GM13976 (cell line): ENCODE data around the gene MTURN.
"Not testable (repeated sequence)": the region's sequence is repeated elsewhere in the genome, so short reads cannot be mapped to it uniquely, and the experiment has no call there.

Experiments
- DNase-seq: peaks from one replicate; pipeline ENCODE4 v3.0.0; 2012; ENCODE audit warnings: low spot score
- in situ Hi-C: fragments of 300-500 bp; cut with MboI; formaldehyde crosslinking; loops from one replicate; pipeline ENCODE4 v1.12.0; 2022; ENCODE audit warnings: low sequenced_read_pairs, mixed read lengths, inconsistent platforms; ENCODE audit not compliant: unreplicated experiment
- TF ChIP-seq, protein P1 (sequence below): IDR thresholded peaks from 2 replicates; pipeline ENCODE4 v1.5.1; 2012; ENCODE audit warnings: borderline replicate concordance, mild to moderate bottlenecking; ENCODE audit not compliant: insufficient read depth; ENCODE audit errors: extremely low read depth, missing control alignments, control extremely low read depth

MTURN gene

DNA sequence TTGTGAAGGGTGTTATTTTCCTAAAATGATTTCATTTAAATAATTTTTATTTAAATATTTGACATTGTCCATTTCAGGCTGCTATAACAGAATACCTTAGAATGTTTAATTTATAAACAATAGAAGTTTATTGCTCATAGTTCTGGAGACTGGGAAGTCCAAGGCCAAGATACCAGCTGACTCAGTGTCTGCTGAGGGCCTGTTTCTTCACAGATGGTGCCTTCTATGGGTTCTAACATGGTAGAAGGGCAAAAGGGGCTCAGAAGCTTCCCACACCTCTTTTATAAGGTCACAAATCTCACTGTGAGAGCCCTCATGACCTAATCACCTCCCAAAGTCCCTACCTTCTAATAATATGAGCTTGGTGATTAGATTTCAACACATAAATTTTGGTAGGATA is 50.7 kb downstream of the MTURN start:
- in situ Hi-C loops: no loop called here
- DNase-seq: no peak
- TF ChIP-seq, protein P1, sequence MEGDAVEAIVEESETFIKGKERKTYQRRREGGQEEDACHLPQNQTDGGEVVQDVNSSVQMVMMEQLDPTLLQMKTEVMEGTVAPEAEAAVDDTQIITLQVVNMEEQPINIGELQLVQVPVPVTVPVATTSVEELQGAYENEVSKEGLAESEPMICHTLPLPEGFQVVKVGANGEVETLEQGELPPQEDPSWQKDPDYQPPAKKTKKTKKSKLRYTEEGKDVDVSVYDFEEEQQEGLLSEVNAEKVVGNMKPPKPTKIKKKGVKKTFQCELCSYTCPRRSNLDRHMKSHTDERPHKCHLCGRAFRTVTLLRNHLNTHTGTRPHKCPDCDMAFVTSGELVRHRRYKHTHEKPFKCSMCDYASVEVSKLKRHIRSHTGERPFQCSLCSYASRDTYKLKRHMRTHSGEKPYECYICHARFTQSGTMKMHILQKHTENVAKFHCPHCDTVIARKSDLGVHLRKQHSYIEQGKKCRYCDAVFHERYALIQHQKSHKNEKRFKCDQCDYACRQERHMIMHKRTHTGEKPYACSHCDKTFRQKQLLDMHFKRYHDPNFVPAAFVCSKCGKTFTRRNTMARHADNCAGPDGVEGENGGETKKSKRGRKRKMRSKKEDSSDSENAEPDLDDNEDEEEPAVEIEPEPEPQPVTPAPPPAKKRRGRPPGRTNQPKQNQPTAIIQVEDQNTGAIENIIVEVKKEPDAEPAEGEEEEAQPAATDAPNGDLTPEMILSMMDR: no peak

DNA sequence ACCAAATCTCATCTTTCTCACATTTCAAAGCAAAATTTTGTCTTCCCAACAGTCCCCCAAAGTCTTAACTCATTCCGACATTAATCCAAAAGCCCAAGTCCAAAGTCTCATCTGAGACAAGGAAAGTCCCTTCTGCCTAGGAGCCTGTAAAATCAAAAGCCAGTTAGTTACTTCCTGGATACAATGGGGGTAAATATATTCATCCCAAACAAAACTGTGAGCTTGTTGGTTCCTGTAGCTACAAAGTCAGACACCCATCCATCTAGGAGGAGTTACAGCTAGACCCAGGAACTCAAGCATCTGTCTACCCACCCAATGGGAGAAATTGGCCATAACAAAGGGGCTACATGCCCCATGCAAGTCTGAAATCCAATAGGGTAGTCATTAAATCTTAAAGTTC is 51.9 kb downstream of the MTURN start:
- in situ Hi-C loops: no loop called here
- TF ChIP-seq, protein P1: no peak

DNA sequence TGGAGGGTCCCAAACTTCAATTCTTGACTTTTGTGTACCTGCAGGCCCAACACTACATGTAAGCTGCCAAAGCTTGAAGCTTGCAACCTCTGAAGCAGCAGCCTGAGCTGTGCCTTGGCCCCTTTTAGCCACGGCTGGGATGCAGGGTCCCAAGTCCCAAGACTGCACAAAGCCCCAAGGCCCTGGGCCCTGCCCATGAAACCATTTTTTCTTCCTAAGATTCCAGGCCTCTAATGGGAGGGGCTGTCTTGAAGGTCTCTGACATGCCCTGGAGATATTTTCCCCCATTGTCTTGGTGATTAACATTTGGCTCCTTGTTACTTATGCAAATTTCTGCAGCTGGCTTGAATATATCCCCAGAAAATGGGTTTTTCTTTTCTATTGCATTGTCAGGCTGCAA is 52.7 kb downstream of the MTURN start:
- DNase-seq: no peak
- TF ChIP-seq, protein P1: no peak
- in situ Hi-C loops: no loop called here

More for the DNA sequence above, 51.9 kb downstream of the MTURN start:
- no peak for DNase-seq

DNA sequence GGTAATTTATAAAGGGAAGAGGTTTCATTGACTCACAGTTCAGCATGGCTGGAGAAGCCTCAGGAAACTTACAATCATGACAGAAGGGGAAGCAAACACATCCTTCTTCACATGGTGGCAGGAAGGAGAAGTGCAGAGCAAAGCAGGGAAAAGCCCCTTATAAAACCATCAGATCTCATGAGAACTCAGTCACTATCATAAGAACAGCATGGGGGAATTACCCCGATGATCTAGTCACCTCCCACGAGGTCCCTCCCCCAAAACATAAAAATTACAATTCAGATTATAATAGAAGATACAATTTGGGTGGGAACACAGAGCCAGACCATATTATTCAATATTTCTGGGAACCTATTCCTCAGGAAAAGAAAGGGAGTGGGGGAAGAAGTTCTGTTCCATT is 53.6 kb downstream of the MTURN start:
- in situ Hi-C loops, DNase-seq: not testable (repeated sequence)

DNA sequence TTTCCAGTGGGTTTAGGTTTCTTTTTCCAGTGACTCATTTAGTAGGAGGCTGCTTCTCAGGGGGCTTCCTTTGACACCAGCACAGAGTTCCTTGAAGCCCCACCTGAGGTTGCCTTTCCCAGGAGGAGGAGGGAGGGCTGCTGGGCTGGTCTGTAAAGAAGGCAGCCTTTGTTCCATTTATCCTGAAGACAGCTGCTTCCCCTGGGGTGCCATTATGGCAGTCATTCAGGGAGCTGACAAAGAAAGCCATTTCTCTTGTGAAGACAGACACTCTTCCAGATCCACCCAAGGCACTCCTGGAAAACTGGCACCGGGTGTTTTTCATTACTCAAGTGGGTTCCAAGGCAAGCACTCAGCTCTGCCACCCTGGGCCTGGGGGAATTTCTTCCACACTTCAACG is 54.0 kb downstream of the MTURN start:
- TF ChIP-seq, protein P1: no peak
- no peak for DNase-seq
- in situ Hi-C loops: no loop called here

DNA sequence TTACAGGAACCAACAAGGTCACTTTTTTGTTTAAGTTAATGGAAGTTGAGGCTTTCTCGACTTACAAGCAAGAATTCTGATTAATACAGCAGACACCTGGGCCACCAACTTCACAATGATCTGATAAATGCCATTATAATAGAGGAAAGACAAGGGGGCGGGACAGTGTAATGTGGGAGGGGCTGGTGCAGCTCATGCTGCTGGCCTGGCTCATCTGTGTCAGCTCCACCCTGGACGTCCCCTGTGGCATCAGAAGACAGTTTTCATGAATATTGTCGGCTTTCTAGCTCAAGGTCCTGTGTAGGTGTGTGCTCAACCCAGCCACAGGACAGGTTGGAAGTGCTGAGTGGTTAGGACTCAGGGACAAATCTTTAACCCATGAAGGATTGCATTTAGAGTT is 57.0 kb downstream of the MTURN start:
- no peak for DNase-seq
- TF ChIP-seq, protein P1: no peak
- in situ Hi-C loops: no loop called here

DNA sequence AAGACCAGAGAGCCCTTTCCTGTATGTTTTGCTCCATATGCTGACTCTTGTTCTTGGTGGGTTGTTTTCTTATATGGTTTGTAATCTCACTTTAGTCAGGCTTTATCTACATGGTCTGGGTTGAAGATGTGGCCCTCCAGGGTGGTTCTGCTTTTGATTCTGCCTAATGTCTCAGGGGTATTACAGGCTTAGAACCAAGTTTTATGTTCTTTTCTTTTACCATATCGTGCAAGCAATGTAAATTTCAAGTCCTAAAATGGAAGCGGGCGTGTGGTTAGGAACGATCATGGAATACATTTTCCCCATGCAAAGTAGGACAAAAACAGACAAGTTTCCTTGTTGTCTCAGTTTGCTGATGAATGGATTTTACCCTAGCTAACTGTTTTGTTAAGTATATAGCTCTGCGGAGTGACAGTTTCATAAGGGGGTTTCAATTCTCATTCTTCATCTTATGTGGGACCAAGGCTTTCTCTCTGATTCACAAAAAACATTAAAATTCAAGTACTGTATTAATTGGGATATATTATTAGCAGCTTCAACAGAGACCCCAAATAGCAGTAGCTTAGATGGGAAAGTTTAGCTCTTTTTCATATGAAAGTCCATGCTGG is 58.7 kb downstream of the MTURN start:
- DNase-seq: no peak
- in situ Hi-C loops: no loop called here
- TF ChIP-seq, protein P1: no peak
